Mesenchymal stem cell (in vitro differentiated cells and primary cell): ENCODE results near the gene SETD3.

Experiments used
- DNase-seq: peaks from one replicate; pipeline ENCODE4 v3.0.0-alpha.2; 2013
- H2AFZ ChIP-seq: one replicate; pipeline ENCODE4 v1.6.1; 2013; ENCODE audit warnings: low read depth, mild to moderate bottlenecking, control low read depth, inconsistent platforms, low read length, moderate library complexity
- H2AK5ac ChIP-seq: 2 replicates; pipeline ENCODE4 v1.6.1; 2013; ENCODE audit warnings: low read length, moderate library complexity, mild to moderate bottlenecking, inconsistent platforms; ENCODE audit not compliant: severe bottlenecking
- H2BK120ac ChIP-seq: one replicate; pipeline ENCODE4 v1.6.1; 2013; ENCODE audit warnings: low read depth, mild to moderate bottlenecking, inconsistent platforms, low read length, moderate library complexity
- H2BK12ac ChIP-seq, 2 experiments: one replicate each; pipeline ENCODE4 v1.6.1; 2013; ENCODE audit warnings: inconsistent platforms in 2 of 2, low read length in 2 of 2, mild to moderate bottlenecking in 2 of 2, moderate library complexity in 2 of 2, control low read depth in 1 of 2
- H2BK15ac ChIP-seq: one replicate; pipeline ENCODE4 v1.6.1; 2013; ENCODE audit warnings: mild to moderate bottlenecking, low read depth, inconsistent platforms; ENCODE audit not compliant: poor library complexity, severe bottlenecking
- H2BK5ac ChIP-seq: 2 replicates; pipeline ENCODE4 v1.6.1; 2013; ENCODE audit warnings: low read depth, mild to moderate bottlenecking, low read length, control low read depth, inconsistent platforms; ENCODE audit not compliant: poor library complexity, severe bottlenecking
- H3K14ac ChIP-seq, 2 experiments: one replicate each; pipeline ENCODE4 v1.6.1; 2013; ENCODE audit warnings: inconsistent platforms in 2 of 2, low read length in 2 of 2, control low read depth in 1 of 2, mild to moderate bottlenecking in 1 of 2, moderate library complexity in 1 of 2
- H3K18ac ChIP-seq, 2 experiments: one replicate each; pipeline ENCODE4 v1.6.1; 2013; ENCODE audit warnings: inconsistent platforms in 2 of 2, low read length in 2 of 2, control low read depth in 1 of 2, low read depth in 1 of 2, mild to moderate bottlenecking in 1 of 2
- H3K23ac ChIP-seq, 2 experiments: one replicate each; pipeline ENCODE4 v1.6.1; 2013; ENCODE audit warnings: inconsistent platforms in 2 of 2, low read length in 2 of 2, mild to moderate bottlenecking in 2 of 2, moderate library complexity in 2 of 2, control low read depth in 1 of 2
- H3K27ac ChIP-seq: 2 replicates; pipeline ENCODE4 v1.5.1; 2013; ENCODE audit warnings: mild to moderate bottlenecking, moderate library complexity, low read length, control low read depth, inconsistent platforms; ENCODE audit not compliant: poor library complexity, severe bottlenecking
- H3K27me3 ChIP-seq, 2 experiments: 2 replicates each; pipeline versions ENCODE4 v1.6.1 to v1.7.0; 2013; ENCODE audit warnings: low read length in 2 of 2, mild to moderate bottlenecking in 2 of 2, moderate library complexity in 2 of 2, control low read depth in 1 of 2, inconsistent platforms in 1 of 2; ENCODE audit not compliant: control insufficient read depth in 1 of 2, insufficient read depth in 1 of 2
- H3K36me3 ChIP-seq, 2 experiments: 2 replicates each; pipeline versions ENCODE4 v1.6.1 to v1.7.0; 2013; ENCODE audit warnings: low read length in 2 of 2, control low read depth in 1 of 2, inconsistent platforms in 1 of 2, low read depth in 1 of 2, mild to moderate bottlenecking in 1 of 2; ENCODE audit not compliant: insufficient read depth in 2 of 2, control insufficient read depth in 1 of 2
- H3K4ac ChIP-seq, 2 experiments: one replicate each; pipeline ENCODE4 v1.6.1; 2013; ENCODE audit warnings: inconsistent platforms in 2 of 2, low read length in 2 of 2, mild to moderate bottlenecking in 2 of 2, moderate library complexity in 2 of 2, control low read depth in 1 of 2, low read depth in 1 of 2
- H3K4me1 ChIP-seq: 2 replicates; pipeline ENCODE4 v1.6.1; 2013; ENCODE audit warnings: low read depth, low read length, control low read depth; ENCODE audit not compliant: control insufficient read depth, insufficient read depth
- H3K4me2 ChIP-seq: 2 replicates; pipeline ENCODE4 v1.6.1; 2013; ENCODE audit warnings: low read length, mild to moderate bottlenecking, inconsistent platforms; ENCODE audit not compliant: poor library complexity, severe bottlenecking
- H3K4me3 ChIP-seq, 2 experiments: 2 replicates each; pipeline versions ENCODE4 v1.5.1 to v1.7.0; 2013; ENCODE audit warnings: low read length in 2 of 2, mild to moderate bottlenecking in 2 of 2, control low read depth in 1 of 2, low read depth in 1 of 2; ENCODE audit not compliant: insufficient read depth in 1 of 2
- H3K79me1 ChIP-seq: replicated peaks from 2 replicates; pipeline ENCODE4 v1.6.1; 2013; ENCODE audit warnings: mild to moderate bottlenecking, control low read depth, low read length, inconsistent platforms; ENCODE audit not compliant: poor library complexity, severe bottlenecking
- H3K9ac ChIP-seq: 2 replicates; pipeline ENCODE4 v1.7.0; 2013; ENCODE audit warnings: mild to moderate bottlenecking, low read length, moderate library complexity
- H3K9me3 ChIP-seq: 2 replicates; pipeline ENCODE4 v1.7.0; 2013; ENCODE audit warnings: mild to moderate bottlenecking, low read length; ENCODE audit not compliant: control insufficient read depth
- H4K8ac ChIP-seq: one replicate; pipeline ENCODE4 v1.6.1; 2013; ENCODE audit warnings: inconsistent platforms, mild to moderate bottlenecking, low read length, moderate library complexity
- H4K91ac ChIP-seq: one replicate; pipeline ENCODE4 v1.6.1; 2013; ENCODE audit warnings: mild to moderate bottlenecking, low read length, inconsistent platforms
- WGBS: methylation state at CpG from one replicate; pipeline ENCODE4 v1.1.7; 2013; ENCODE audit warnings: mixed read lengths; 5-methylcytosine and 5-hydroxymethylcytosine counted together

The SETD3 gene

DNA sequence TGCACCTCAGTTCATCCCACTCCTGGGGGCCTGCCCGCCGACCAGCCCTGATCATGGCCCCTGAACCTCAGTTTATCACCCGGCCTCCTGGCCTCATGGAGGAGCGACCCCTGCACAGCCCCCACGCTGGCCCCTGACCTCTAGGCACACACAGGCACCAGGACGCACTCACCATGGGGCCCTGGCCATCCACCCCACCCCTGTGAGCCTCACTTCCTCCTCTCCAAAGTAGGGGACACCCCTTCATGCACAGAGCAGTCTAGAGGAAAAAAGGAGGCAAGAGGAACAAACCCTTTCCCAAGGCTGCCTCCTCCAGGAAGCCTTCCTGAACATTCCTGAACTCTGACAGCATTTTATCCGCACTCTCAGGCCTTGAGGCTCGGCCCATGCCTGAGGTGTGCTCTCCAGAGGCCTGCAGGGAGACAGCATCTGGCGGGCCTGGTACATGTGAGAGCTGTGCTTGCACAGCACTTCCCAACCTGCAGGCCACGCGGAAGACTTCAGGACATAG, 40.0 kb upstream of the SETD3 start:
- H3K27ac ChIP-seq = no peak overlapping the region
- H3K14ac ChIP-seq = no peak overlapping the region
- H2BK15ac ChIP-seq = no peak overlapping the region
- no peak for DNase-seq
- H3K18ac ChIP-seq = no peak overlapping the region
- H4K8ac ChIP-seq = no peak overlapping the region
- H3K4me3 ChIP-seq = no peak overlapping the region
- H2BK120ac ChIP-seq = no peak overlapping the region
- H3K27me3 ChIP-seq = peaks cover 0 to 8% of the 10 kb centered on the region in 2 experiments
- no peak overlapping the region for H3K4ac ChIP-seq
- no peak overlapping the region for H2AFZ ChIP-seq
- no peaks in the 10 kb centered on the region for H3K79me1 ChIP-seq
- 84% methylated on average over 11 of the region's 11 CpGs for WGBS
- no peak overlapping the region for H3K23ac ChIP-seq
- no peak overlapping the region for H3K4me2 ChIP-seq
- H2BK12ac ChIP-seq = no peak overlapping the region
- H3K9me3 ChIP-seq = no peaks in the 10 kb centered on the region
- H2BK5ac ChIP-seq = no peak overlapping the region
- H4K91ac ChIP-seq = no peak overlapping the region
- H3K4me1 ChIP-seq = peaks cover 42% of the 10 kb centered on the region
- peaks cover 0 to 3% of the 10 kb centered on the region in 2 experiments for H3K36me3 ChIP-seq
- H3K9ac ChIP-seq = no peak overlapping the region
- H2AK5ac ChIP-seq = no peak overlapping the region

GRCh38 chr14:99519931-99520421, 39.3 kb upstream of the SETD3 start:
- H3K9me3 ChIP-seq = no peaks in the 10 kb centered on the region
- peaks cover 0 to 8% of the 10 kb centered on the region in 2 experiments for H3K36me3 ChIP-seq
- no peak overlapping the region for H3K4me3 ChIP-seq
- H2BK12ac ChIP-seq = no peak overlapping the region
- no peak overlapping the region for H2BK5ac ChIP-seq
- no peak overlapping the region for H2BK15ac ChIP-seq
- no peak overlapping the region for H3K4me2 ChIP-seq
- H4K8ac ChIP-seq = no peak overlapping the region
- WGBS = 91% methylated on average over 5 of the region's 6 CpGs
- no peaks in the 10 kb centered on the region for H3K79me1 ChIP-seq
- H3K4me1 ChIP-seq = peaks cover 39% of the 10 kb centered on the region
- no peak overlapping the region for H3K14ac ChIP-seq
- H2BK120ac ChIP-seq = no peak overlapping the region
- no peak overlapping the region for H3K9ac ChIP-seq
- H4K91ac ChIP-seq = no peak overlapping the region
- H2AFZ ChIP-seq = no peak overlapping the region
- no peak overlapping the region for H3K27ac ChIP-seq
- no peak for DNase-seq
- no peak overlapping the region for H3K18ac ChIP-seq
- H3K27me3 ChIP-seq = peaks cover 0 to 8% of the 10 kb centered on the region in 2 experiments
- no peak overlapping the region for H2AK5ac ChIP-seq
- H3K23ac ChIP-seq = no peak overlapping the region
- no peak overlapping the region for H3K4ac ChIP-seq

DNA sequence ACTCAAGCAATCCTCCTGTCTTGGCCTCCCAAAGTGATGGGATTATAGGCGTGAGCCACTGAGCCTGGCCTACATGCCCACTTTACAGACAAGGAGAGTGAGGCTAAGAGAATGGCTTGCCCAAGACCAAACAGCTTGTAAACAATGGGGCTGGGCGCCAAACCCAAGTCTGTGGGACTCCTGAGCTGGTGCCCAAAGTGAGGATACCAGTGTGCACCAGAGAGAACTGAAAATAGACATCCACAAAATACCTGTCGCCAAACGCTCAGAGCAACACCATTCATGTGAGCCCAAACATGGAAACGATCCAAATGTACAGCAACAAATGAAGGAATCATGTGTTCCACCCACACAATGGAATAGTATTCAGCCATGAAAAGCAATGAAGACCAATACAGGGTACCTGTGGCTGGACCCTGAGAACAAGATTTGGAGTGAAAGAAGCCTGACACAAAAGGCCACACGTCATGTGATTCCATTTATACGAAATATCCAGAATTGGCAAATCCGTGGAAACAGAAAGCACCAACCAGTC, 38.8 kb upstream of the SETD3 start:
- peaks cover 0 to 14% of the 10 kb centered on the region in 2 experiments for H3K36me3 ChIP-seq
- H3K18ac ChIP-seq = no peak overlapping the region
- H3K79me1 ChIP-seq = no peaks in the 10 kb centered on the region
- no peak overlapping the region for H3K4ac ChIP-seq
- H3K27me3 ChIP-seq = peaks cover 0 to 8% of the 10 kb centered on the region in 2 experiments
- H3K23ac ChIP-seq = no peak overlapping the region
- H4K91ac ChIP-seq = no peak overlapping the region
- H3K4me3 ChIP-seq = no peak overlapping the region
- no peak overlapping the region for H2BK5ac ChIP-seq
- no peak overlapping the region for H2AFZ ChIP-seq
- H3K4me1 ChIP-seq = peaks cover 34% of the 10 kb centered on the region
- no peak overlapping the region for H2BK15ac ChIP-seq
- H3K4me2 ChIP-seq = no peak overlapping the region
- no peak overlapping the region for H4K8ac ChIP-seq
- no peak overlapping the region for H3K27ac ChIP-seq
- H3K9me3 ChIP-seq = no peaks in the 10 kb centered on the region
- no peak for DNase-seq
- no peak overlapping the region for H3K14ac ChIP-seq
- H2BK12ac ChIP-seq = no peak overlapping the region
- H2AK5ac ChIP-seq = no peak overlapping the region
- no peak overlapping the region for H3K9ac ChIP-seq
- WGBS = 95% methylated on average over 8 of the region's 8 CpGs
- H2BK120ac ChIP-seq = no peak overlapping the region

GRCh38 chr14:99518441-99519346, 38.0 kb upstream of the SETD3 start:
- Histone ChIP-seq H3K4me2 (no peak overlapping the region), H3K18ac (no peak overlapping the region), H2AK5ac (no peak overlapping the region), H2AFZ (no peak overlapping the region), H3K4ac (no peak overlapping the region), H2BK15ac (no peak overlapping the region), H3K23ac (no peak overlapping the region), H3K27me3 (peaks cover 0 to 8% of the 10 kb centered on the region in 2 experiments), H3K9me3 (no peaks in the 10 kb centered on the region), H2BK120ac (no peak overlapping the region), H4K91ac (no peak overlapping the region), H3K4me1 (peaks cover 30% of the 10 kb centered on the region), H3K14ac (peak overlapping the region in 1 of 2 experiments; percentile 15), H2BK12ac (peak overlapping the region in 1 of 2 experiments; percentile 29), H3K79me1 (peaks cover 2% of the 10 kb centered on the region), H3K27ac (no peak overlapping the region), H3K4me3 (no peak overlapping the region), H2BK5ac (no peak overlapping the region), H4K8ac (no peak overlapping the region), H3K9ac (peak overlapping the region; percentile 20), H3K36me3 (peaks cover 0 to 21% of the 10 kb centered on the region in 2 experiments)
- 45% methylated on average over 16 of the region's 21 CpGs for WGBS
- DNase-seq = peak; percentile 64
